Dedifferentiated amniotic fluid mesenchymal stem cell (primary cell): ENCODE results near the gene TBCC.

Source experiments
- DNase-seq: peaks from one replicate; pipeline ENCODE4 v3.0.0-alpha.2; 2016; ENCODE audit errors: extremely low spot score

The TBCC gene

GRCh38 chr6:42771741-42772100 lies 25.8 kb upstream of the TBCC start:
- no peak for DNase-seq

GRCh38 chr6:42769836-42770235 lies 23.9 kb upstream of the TBCC start:
- no peak for DNase-seq

- DNase-seq: no peak
These were observed 23.1 kb upstream of the TBCC start for GRCh38 chr6:42769051-42769450.

- peak; percentile 52 for DNase-seq
These were observed 20.3 kb upstream of the TBCC start for GRCh38 chr6:42766163-42766670.

GRCh38 chr6:42764911-42765648 lies 19.2 kb upstream of the TBCC start:
- DNase-seq: no peak

- no peak for DNase-seq
These were observed 17.0 kb upstream of the TBCC start for GRCh38 chr6:42762950-42763349.

- no peak for DNase-seq
These were observed 16.5 kb upstream of the TBCC start for GRCh38 chr6:42762426-42762859.

GRCh38 chr6:42761287-42762067 lies 15.6 kb upstream of the TBCC start:
- DNase-seq: no peak

GRCh38 chr6:42758756-42759430 lies 13.0 kb upstream of the TBCC start:
- no peak for DNase-seq

GRCh38 chr6:42756722-42757121 lies 10.8 kb upstream of the TBCC start:
- DNase-seq: no peak

GRCh38 chr6:42754759-42755158 lies 8.9 kb upstream of the TBCC start:
- DNase-seq: no peak

GRCh38 chr6:42751055-42751454 lies 5.2 kb upstream of the TBCC start:
- no peak for DNase-seq

GRCh38 chr6:42748203-42748898 lies 2.4 kb upstream of the TBCC start:
- no peak for DNase-seq

GRCh38 chr6:42746463-42747391 lies 824 bp upstream of the TBCC start:
- peak; percentile 66 for DNase-seq

GRCh38 chr6:42745083-42745639 lies 742 bp downstream of the TBCC start:
- DNase-seq: no peak

- DNase-seq: no peak
These were observed 1.5 kb downstream of the TBCC start for GRCh38 chr6:42744351-42744893.

GRCh38 chr6:42742116-42742894 lies 3.6 kb downstream of the TBCC start:
- DNase-seq: no peak

GRCh38 chr6:42740725-42741124 lies 5.2 kb downstream of the TBCC start:
- DNase-seq: no peak

GRCh38 chr6:42735976-42736375 lies 9.9 kb downstream of the TBCC start:
- no peak for DNase-seq
